CD4-positive, alpha-beta T cell (primary cell): ENCODE results near the gene ATP6V0E2. TPM values are rescaled to one million over a fixed set of nuclear protein-coding genes. Genes with fewer than 3 reads are reported as not detected.

Experiments used
- ATAC-seq: fragments of 200-7000 bp; cut with Tn5 transposase; one replicate; pipeline ENCODE4 v1.10.0; 2022; ENCODE audit warnings: mild to moderate bottlenecking; ENCODE audit not compliant: poor library complexity
- CTCF ChIA-PET: fragments of 350-600 bp; sonication (Branson Sonifier 250); formaldehyde crosslinking; loops from one replicate; lab custom pipeline; 2021; ENCODE audit warnings: antibody characterized with exemption, inconsistent platforms; lab: Charles Lee
- POLR2A ChIA-PET: fragments of 350-600 bp; sonication (Branson Sonifier 250); formaldehyde crosslinking; loops from one replicate; lab custom pipeline; 2021; ENCODE audit warnings: antibody characterized with exemption, inconsistent platforms; lab: Charles Lee
- DNase-seq, 14 experiments: peaks; one replicate each; pipeline ENCODE4 v3.0.0-alpha.2; 2013 to 2020; ENCODE audit warnings: mixed read lengths in 2 of 14
- H3K27ac ChIP-seq, 2 donors: one replicate each; pipeline versions ENCODE4 v1.5.1 to v1.7.0; 2013; ENCODE audit warnings: low read length in 2 of 2, low read depth in 1 of 2, mild to moderate bottlenecking in 1 of 2
- H3K27me3 ChIP-seq, 2 experiments: 1 replicate in 1 of 2; 2 replicates in 1 of 2; pipeline versions ENCODE4 v1.6.1 to v1.7.0; 2013; ENCODE audit warnings: low read length in 2 of 2, control low read depth in 1 of 2, mild to moderate bottlenecking in 1 of 2, moderate library complexity in 1 of 2; ENCODE audit not compliant: insufficient read depth in 2 of 2, control insufficient read depth in 1 of 2
- H3K36me3 ChIP-seq: one replicate; pipeline ENCODE4 v1.6.1; 2013; ENCODE audit warnings: low read length, control low read depth; ENCODE audit not compliant: insufficient read depth
- H3K4me1 ChIP-seq: one replicate; pipeline ENCODE4 v1.6.1; 2013; ENCODE audit warnings: low read length, control low read depth; ENCODE audit not compliant: insufficient read depth
- H3K4me3 ChIP-seq: one replicate; pipeline ENCODE4 v1.5.1; 2013; ENCODE audit warnings: mild to moderate bottlenecking, low read length, moderate library complexity
- H3K9me3 ChIP-seq, 2 experiments: 1 replicate in 1 of 2; 2 replicates in 1 of 2; pipeline versions ENCODE4 v1.6.1 to v1.7.0; 2013; ENCODE audit warnings: low read length in 2 of 2, mild to moderate bottlenecking in 2 of 2, control low read depth in 1 of 2, moderate library complexity in 1 of 2; ENCODE audit not compliant: control insufficient read depth in 1 of 2, insufficient read depth in 1 of 2
- H3K27ac Mint-ChIP-seq: one replicate; pipeline ENCODE4 v1.8.0; 2020; ENCODE audit warnings: mixed read lengths
- H3K27me3 Mint-ChIP-seq: one replicate; pipeline ENCODE4 v1.8.0; 2021; ENCODE audit warnings: mixed read lengths
- H3K36me3 Mint-ChIP-seq: one replicate; pipeline ENCODE4 v1.8.0; 2021; ENCODE audit warnings: low read depth, mixed read lengths
- H3K4me1 Mint-ChIP-seq: one replicate; pipeline ENCODE4 v1.8.0; 2021; ENCODE audit warnings: low read depth, mixed read lengths
- H3K4me3 Mint-ChIP-seq: one replicate; pipeline ENCODE4 v1.8.0; 2020; ENCODE audit warnings: mild to moderate bottlenecking, mixed read lengths
- H3K9me3 Mint-ChIP-seq: one replicate; pipeline ENCODE4 v1.8.0; 2020; ENCODE audit warnings: mixed read lengths
- intact Hi-C, 2 experiments: fragments of 100-400 bp; cut with DNase I in 1 of 2; cut with micrococcal nuclease in 1 of 2; formaldehyde crosslinking; loops; one replicate each; pipeline versions ENCODE4 v1.15.1 to v1.9.0; 2023 to 2025; cut with DNase I, micrococcal nuclease
- total RNA-seq, 174 experiments: library from RNA in 2 of 174; stranded (reverse) in 2 of 174; gene quantifications; one replicate each; pipeline ENCODE4 v1.2.3 and lab custom pipeline; 2021 to 2026
- TF ChIP-seq, protein P1 (sequence below): fragments of 200-600 bp; IDR thresholded peaks from one replicate; pipeline ENCODE4 v1.8.0; 2022; ENCODE audit warnings: antibody characterized with exemption, mild to moderate bottlenecking

The ATP6V0E2 gene
- total RNA-seq, 2 experiments from 2014 or later: 23.2 to 24.9 TPM

DNA sequence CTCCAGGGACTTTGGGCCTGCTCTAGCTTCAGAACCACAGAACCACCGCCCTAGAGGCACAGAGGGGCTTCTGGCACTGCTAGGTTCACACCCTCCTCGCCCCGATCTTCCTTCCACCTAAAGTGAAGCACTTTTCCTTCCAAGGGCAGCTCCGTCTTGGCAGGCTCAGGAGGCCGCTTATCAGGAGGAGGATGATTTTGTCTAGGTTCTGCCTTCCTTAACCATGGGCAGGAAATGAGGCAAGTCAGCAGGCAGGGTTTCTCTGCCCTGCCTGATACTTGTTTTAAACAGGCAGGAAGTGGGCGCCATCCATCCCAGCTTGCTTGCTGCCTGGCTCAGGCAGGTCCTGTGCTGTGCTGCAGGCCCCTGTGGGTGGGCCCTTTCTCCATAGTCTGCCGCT lies 8.3 kb upstream of the ATP6V0E2 start:
- Mint-ChIP-seq H3K4me3 (peak overlapping the region; percentile 60), H3K27me3 (no peaks in the 10 kb centered on the region), H3K9me3 (no peaks in the 10 kb centered on the region), H3K27ac (peak overlapping the region; percentile 92), H3K36me3 (peaks cover 37% of the 10 kb centered on the region), H3K4me1 (peaks cover 76% of the 10 kb centered on the region)
- H3K27me3 ChIP-seq: no peaks in the 10 kb centered on the region
- H3K4me1 ChIP-seq: peaks cover 97% of the 10 kb centered on the region
- DNase-seq: peak; percentile 46 to 87 (median 68)
- intact Hi-C loops: loop anchor here in 1 of 2 experiments (1.0 to 2.0 kb wide), 3 partner anchors 8 to 27 kb away; partner anchors contain the start of genes ATP6V0E2 and ZNF862
- ATAC-seq: peak; percentile 83
- H3K27ac ChIP-seq: peak overlapping the region; percentile 73 to 92
- H3K36me3 ChIP-seq: peaks cover 39% of the 10 kb centered on the region
- TF ChIP-seq, protein P1, sequence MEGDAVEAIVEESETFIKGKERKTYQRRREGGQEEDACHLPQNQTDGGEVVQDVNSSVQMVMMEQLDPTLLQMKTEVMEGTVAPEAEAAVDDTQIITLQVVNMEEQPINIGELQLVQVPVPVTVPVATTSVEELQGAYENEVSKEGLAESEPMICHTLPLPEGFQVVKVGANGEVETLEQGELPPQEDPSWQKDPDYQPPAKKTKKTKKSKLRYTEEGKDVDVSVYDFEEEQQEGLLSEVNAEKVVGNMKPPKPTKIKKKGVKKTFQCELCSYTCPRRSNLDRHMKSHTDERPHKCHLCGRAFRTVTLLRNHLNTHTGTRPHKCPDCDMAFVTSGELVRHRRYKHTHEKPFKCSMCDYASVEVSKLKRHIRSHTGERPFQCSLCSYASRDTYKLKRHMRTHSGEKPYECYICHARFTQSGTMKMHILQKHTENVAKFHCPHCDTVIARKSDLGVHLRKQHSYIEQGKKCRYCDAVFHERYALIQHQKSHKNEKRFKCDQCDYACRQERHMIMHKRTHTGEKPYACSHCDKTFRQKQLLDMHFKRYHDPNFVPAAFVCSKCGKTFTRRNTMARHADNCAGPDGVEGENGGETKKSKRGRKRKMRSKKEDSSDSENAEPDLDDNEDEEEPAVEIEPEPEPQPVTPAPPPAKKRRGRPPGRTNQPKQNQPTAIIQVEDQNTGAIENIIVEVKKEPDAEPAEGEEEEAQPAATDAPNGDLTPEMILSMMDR: no peak
- peaks cover 0 to 3% of the 10 kb centered on the region in 2 experiments for H3K9me3 ChIP-seq
- ChIA-PET POLR2A (interaction anchor here (1.4 to 2.1 kb wide), 3 partner anchors 11 to 26 kb away, joined by 6 to 30 read pairs (median 12); partner anchors contain the start of gene ZNF862), CTCF (interaction anchor here (0.8 to 1.6 kb wide), 3 partner anchors 18 to 27 kb away, joined by 3 to 6 read pairs (median 4); partner anchors contain the start of gene ZNF862)
- H3K4me3 ChIP-seq: peak overlapping the region; percentile 15

DNA sequence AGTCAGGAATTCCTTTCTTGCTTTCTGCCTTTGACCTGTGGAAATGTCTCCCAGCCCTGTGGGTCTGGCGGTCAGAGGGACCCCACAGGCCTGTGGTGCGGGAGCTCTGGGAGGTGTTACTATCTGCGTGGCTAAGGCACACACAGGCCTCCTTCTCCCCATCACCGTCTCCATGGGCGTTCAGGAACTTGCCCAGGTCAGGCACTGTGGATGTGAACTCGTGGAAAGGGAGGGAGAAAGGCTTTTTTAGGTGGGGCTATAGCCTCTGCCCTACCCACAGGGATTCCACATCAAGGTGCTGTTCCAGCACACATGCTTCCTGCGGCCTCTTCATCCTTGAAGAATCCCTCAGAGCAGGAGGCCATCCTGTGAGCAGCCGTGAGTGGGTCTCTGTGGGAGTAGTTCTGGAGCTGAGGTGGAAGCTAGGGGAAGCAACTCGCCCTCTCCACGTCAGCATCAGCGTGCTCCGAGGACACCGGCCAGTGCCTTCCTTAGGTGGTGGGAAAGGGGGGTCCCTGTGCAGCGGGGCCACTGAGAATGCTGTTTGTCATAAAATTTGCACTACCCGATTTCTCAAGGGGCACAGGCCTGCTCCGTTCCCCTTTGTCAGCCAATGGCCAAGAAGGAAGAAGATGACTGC lies 7.5 kb upstream of the ATP6V0E2 start:
- Mint-ChIP-seq H3K36me3 (peaks cover 32% of the 10 kb centered on the region), H3K9me3 (no peaks in the 10 kb centered on the region), H3K27ac (peak overlapping the region; percentile 92), H3K4me1 (peaks cover 84% of the 10 kb centered on the region), H3K27me3 (no peaks in the 10 kb centered on the region), H3K4me3 (peak overlapping the region; percentile 60)
- no peak for DNase-seq
- peaks cover 31% of the 10 kb centered on the region for H3K36me3 ChIP-seq
- H3K4me1 ChIP-seq: peaks cover 100% of the 10 kb centered on the region
- TF ChIP-seq, protein P1: no peak
- no peak for ATAC-seq
- peaks cover 0 to 3% of the 10 kb centered on the region in 2 experiments for H3K9me3 ChIP-seq
- CTCF ChIA-PET: interaction anchor here (1.3 to 1.6 kb wide), 2 partner anchors 17 to 21 kb away, joined by 4 to 6 read pairs; no protein-coding TSS in a partner anchor
- H3K27ac ChIP-seq: peak overlapping the region; percentile 73 to 92
- intact Hi-C loops: no loop called here
- no peaks in the 10 kb centered on the region for H3K27me3 ChIP-seq
- H3K4me3 ChIP-seq: no peak overlapping the region
- POLR2A ChIA-PET: interaction anchor here (2.1 kb wide), 2 partner anchors 12 to 27 kb away, joined by 12 to 30 read pairs; partner anchors contain the start of gene ZNF862

DNA sequence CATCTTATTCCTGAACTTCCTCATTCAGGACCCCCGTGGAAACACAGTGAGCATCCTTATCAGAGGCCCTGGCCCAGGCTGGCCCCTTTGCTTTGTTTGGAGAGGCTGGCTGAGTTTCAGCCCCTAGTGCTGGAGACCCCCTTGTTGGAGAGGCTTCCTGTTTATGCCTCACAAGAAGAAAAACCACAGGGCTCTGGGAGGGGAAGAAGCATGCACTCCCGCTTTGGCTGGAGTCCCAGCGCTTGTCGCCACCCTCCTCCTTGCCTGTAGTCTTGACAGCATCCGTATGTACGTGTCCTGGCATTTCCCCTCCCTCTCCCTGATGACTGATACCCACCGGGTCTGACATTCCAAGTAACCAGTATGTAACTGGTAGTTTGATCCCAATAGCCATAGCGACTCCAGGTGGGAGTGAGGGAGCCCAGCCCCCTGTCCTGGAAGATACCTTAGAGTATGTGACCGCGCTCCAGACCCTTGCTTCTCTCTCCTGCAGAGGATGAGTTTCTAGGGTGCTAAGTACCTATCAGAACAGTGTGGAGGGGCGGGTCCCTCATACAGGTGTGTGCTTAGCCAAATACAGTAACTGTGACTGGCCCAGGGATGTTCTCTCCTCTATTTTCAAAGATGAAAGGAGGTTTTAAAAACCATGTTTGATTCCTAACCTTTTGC lies 6.9 kb upstream of the ATP6V0E2 start:
- peaks cover 90% of the 10 kb centered on the region for H3K4me1 Mint-ChIP-seq
- CTCF ChIA-PET: interaction anchor here (1.4 kb wide), 1 partner anchor 28 kb away, joined by 4 read pairs; the partner anchor contains the start of gene ZNF862
- intact Hi-C loops: no loop called here
- DNase-seq (peak in 5 of 14 experiments; percentile 23 to 62 (median 47)), ATAC-seq (no peak)
- peak overlapping the region; percentile 92 for H3K27ac Mint-ChIP-seq
- no peaks in the 10 kb centered on the region for H3K9me3 Mint-ChIP-seq
- peaks cover 100% of the 10 kb centered on the region for H3K4me1 ChIP-seq
- POLR2A ChIA-PET: interaction anchor here (0.6 to 7.2 kb wide), 4 partner anchors 13 to 28 kb away, joined by 3 to 83 read pairs (median 4); partner anchors contain the start of gene ZNF862
- H3K9me3 ChIP-seq: no peaks in the 10 kb centered on the region
- no peaks in the 10 kb centered on the region for H3K27me3 Mint-ChIP-seq
- peaks cover 25% of the 10 kb centered on the region for H3K36me3 Mint-ChIP-seq
- H3K4me3 ChIP-seq: no peak overlapping the region
- peaks cover 26% of the 10 kb centered on the region for H3K36me3 ChIP-seq
- TF ChIP-seq, protein P1: no peak
- H3K27me3 ChIP-seq: no peaks in the 10 kb centered on the region
- H3K27ac ChIP-seq: peak overlapping the region; percentile 73 to 92
- H3K4me3 Mint-ChIP-seq: peak overlapping the region; percentile 77
